ENCODE results near the gene TTC34.

Gene TTC34

DNA sequence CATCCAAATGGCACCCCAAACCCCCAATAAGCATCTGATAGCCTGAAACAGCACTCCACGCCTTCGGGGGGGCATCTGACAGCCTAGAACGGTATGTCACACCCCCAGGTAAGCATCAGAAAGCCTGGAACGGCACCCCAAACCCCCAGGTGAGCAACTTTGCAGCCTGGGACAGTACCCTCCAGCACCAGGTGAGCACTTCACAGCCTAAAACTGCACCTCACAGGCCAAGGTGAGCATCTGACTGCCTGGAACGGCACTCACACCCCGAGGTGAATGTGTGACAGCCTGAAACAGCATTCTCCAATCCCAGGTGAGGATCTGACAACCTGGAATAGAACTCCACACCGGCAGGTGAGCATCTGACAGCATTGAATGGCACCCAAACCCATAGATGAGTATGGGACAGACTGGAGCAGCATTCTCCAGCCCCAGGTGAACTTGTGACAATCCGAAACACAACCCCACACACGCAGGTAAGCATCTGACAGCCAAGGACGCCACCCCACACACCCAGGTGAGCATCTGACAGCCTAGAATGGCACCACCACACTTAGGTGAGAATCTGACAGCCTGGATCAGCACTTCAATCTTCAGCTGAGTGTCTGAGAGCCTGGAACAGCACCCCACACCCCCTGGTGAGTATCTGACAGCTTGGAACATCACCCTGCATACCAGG lies 150.4 kb downstream of the TTC34 start:
- Histone ChIP-seq H3K4me1 (ENCODE audit: control insufficient read depth, insufficient read depth, low read length) (no peaks in the 10 kb centered on the region), H3K4me3 (ENCODE audit: low read length) (no peak overlapping the region), H3K9me3 (ENCODE audit: control insufficient read depth, low read length) (peaks cover 36% of the 10 kb centered on the region), H3K27me3 (replicated peaks; ENCODE audit: control insufficient read depth, insufficient read depth, low read length) (no peaks in the 10 kb centered on the region), H3K9ac (ENCODE audit: low read length) (no peak overlapping the region), H3K36me3 (ENCODE audit: control insufficient read depth, insufficient read depth, low read length, severe bottlenecking) (no peaks in the 10 kb centered on the region)
- no peak for DNase-seq (ENCODE audit: low read depth)

GRCh38 chr1:2646837-2647236 lies 154.7 kb downstream of the TTC34 start:
- no peak overlapping the region for H3K9ac ChIP-seq (ENCODE audit: low read length)
- no peak for DNase-seq (ENCODE audit: low read depth)
- no peaks in the 10 kb centered on the region for H3K36me3 ChIP-seq (ENCODE audit: control insufficient read depth, insufficient read depth, low read length, severe bottlenecking)
- peaks cover 5% of the 10 kb centered on the region for H3K4me1 ChIP-seq (ENCODE audit: control insufficient read depth, insufficient read depth, low read length)
- no peaks in the 10 kb centered on the region for H3K27me3 ChIP-seq (replicated peaks; ENCODE audit: control insufficient read depth, insufficient read depth, low read length)
- H3K9me3 ChIP-seq (ENCODE audit: control insufficient read depth, low read length): peaks cover 23% of the 10 kb centered on the region
- no peak overlapping the region for H3K4me3 ChIP-seq (ENCODE audit: low read length)

GRCh38 chr1:2645776-2646175 lies 155.7 kb downstream of the TTC34 start:
- Histone ChIP-seq H3K9ac (ENCODE audit: low read length) (no peak overlapping the region), H3K4me3 (ENCODE audit: low read length) (no peak overlapping the region), H3K27me3 (replicated peaks; ENCODE audit: control insufficient read depth, insufficient read depth, low read length) (no peaks in the 10 kb centered on the region), H3K36me3 (ENCODE audit: control insufficient read depth, insufficient read depth, low read length, severe bottlenecking) (no peaks in the 10 kb centered on the region), H3K9me3 (ENCODE audit: control insufficient read depth, low read length) (peaks cover 23% of the 10 kb centered on the region), H3K4me1 (ENCODE audit: control insufficient read depth, insufficient read depth, low read length) (peaks cover 6% of the 10 kb centered on the region)
- DNase-seq (ENCODE audit: low read depth): no peak

DNA sequence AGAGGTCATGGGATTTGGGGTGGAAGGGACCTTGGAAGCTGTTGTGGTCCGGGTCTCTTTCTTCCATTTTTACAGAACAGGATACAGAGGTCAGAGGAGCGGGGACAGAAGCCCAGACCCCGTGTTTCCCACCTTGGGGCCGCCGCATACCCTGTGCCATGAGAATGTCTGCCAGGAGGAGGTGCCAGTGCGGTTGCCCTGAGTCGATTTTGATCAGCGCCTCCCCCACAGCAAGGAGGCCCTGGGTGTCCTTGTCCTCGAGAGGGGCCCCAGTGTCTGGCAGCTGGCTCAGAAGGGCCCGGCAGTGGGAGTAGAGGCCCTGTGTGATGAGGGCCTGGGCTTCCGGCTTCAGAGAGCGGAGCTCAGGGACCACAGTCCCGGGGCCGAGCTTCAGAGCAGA lies 156.3 kb downstream of the TTC34 start:
- Histone ChIP-seq H3K4me1 (ENCODE audit: control insufficient read depth, insufficient read depth, low read length) (peaks cover 6% of the 10 kb centered on the region), H3K9me3 (ENCODE audit: control insufficient read depth, low read length) (peaks cover 23% of the 10 kb centered on the region), H3K9ac (ENCODE audit: low read length) (no peak overlapping the region), H3K27me3 (replicated peaks; ENCODE audit: control insufficient read depth, insufficient read depth, low read length) (no peaks in the 10 kb centered on the region), H3K36me3 (ENCODE audit: control insufficient read depth, insufficient read depth, low read length, severe bottlenecking) (no peaks in the 10 kb centered on the region), H3K4me3 (ENCODE audit: low read length) (no peak overlapping the region)
- DNase-seq (ENCODE audit: low read depth): no peak

GRCh38 chr1:2644591-2645101 lies 156.8 kb downstream of the TTC34 start:
- no peaks in the 10 kb centered on the region for H3K27me3 ChIP-seq (replicated peaks; ENCODE audit: control insufficient read depth, insufficient read depth, low read length)
- H3K4me1 ChIP-seq (ENCODE audit: control insufficient read depth, insufficient read depth, low read length): peaks cover 6% of the 10 kb centered on the region
- peaks cover 23% of the 10 kb centered on the region for H3K9me3 ChIP-seq (ENCODE audit: control insufficient read depth, low read length)
- H3K36me3 ChIP-seq (ENCODE audit: control insufficient read depth, insufficient read depth, low read length, severe bottlenecking): no peaks in the 10 kb centered on the region
- no peak overlapping the region for H3K4me3 ChIP-seq (ENCODE audit: low read length)
- no peak overlapping the region for H3K9ac ChIP-seq (ENCODE audit: low read length)
- DNase-seq (ENCODE audit: low read depth): no peak

DNA sequence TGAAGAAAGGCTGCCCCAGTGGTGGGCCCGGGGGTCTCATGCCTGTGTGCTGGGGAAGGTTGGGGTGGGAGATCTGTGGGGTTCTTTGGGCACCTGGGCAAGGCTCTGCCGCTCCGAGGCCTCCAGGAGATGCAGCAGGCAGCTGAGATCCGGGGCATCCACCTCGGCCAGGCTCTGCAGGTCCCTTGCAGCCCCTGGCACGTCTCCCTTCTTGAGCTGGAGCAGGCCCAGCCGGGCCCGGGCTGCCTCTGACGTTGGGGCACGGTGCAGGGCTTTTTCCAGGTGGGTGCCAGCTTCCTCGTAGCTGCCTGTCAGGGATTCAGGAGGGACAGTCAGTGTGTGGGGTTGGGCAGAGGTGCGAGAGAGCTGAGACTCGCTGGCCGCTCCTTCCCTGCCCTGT lies 157.3 kb downstream of the TTC34 start:
- Histone ChIP-seq H3K4me3 (ENCODE audit: low read length) (no peak overlapping the region), H3K36me3 (ENCODE audit: control insufficient read depth, insufficient read depth, low read length, severe bottlenecking) (no peaks in the 10 kb centered on the region), H3K9ac (ENCODE audit: low read length) (no peak overlapping the region), H3K4me1 (ENCODE audit: control insufficient read depth, insufficient read depth, low read length) (peaks cover 6% of the 10 kb centered on the region), H3K9me3 (ENCODE audit: control insufficient read depth, low read length) (peaks cover 23% of the 10 kb centered on the region), H3K27me3 (replicated peaks; ENCODE audit: control insufficient read depth, insufficient read depth, low read length) (no peaks in the 10 kb centered on the region)
- DNase-seq (ENCODE audit: low read depth): no peak

DNA sequence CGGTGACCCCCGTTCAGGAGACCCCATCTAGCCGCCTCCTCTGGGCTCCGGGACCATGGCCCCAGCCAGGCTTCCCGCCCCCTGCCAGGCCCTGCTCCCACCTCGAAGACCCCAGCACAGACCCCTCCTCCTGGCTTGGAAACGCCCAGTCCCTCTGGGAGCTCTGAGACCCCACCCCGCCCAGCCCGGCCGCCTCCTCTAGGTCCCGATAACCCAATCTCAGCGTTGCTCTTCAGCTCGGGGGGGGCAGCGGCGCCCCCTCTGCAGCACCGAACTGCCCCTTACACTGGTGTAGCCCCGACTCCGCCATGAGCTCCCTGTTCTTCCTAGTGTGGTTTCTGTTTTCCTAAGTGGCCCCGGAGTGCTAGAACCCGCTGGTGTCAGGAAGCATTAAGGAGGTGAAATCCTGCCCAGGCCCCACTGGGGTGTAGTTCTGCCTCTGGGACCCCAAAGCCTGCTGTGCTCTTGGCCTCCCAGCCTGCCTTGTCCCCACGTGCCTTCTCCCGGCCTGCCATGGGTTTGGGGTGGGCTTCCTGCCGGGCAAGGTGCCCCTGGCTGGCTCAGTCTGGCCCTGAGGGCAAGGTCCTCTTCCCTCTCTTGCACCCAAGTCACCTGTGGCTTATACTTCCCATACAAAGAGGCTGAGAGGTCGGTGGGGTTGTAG lies 157.9 kb downstream of the TTC34 start:
- peak overlapping the region; percentile 89 for H3K4me3 ChIP-seq (ENCODE audit: low read length)
- peaks cover 6% of the 10 kb centered on the region for H3K4me1 ChIP-seq (ENCODE audit: control insufficient read depth, insufficient read depth, low read length)
- H3K9me3 ChIP-seq (ENCODE audit: control insufficient read depth, low read length): peaks cover 21% of the 10 kb centered on the region
- H3K27me3 ChIP-seq (replicated peaks; ENCODE audit: control insufficient read depth, insufficient read depth, low read length): peaks cover 6% of the 10 kb centered on the region
- no peak for DNase-seq (ENCODE audit: low read depth)
- peak overlapping the region; percentile 93 for H3K9ac ChIP-seq (ENCODE audit: low read length)
- H3K36me3 ChIP-seq (ENCODE audit: control insufficient read depth, insufficient read depth, low read length, severe bottlenecking): no peaks in the 10 kb centered on the region

DNA sequence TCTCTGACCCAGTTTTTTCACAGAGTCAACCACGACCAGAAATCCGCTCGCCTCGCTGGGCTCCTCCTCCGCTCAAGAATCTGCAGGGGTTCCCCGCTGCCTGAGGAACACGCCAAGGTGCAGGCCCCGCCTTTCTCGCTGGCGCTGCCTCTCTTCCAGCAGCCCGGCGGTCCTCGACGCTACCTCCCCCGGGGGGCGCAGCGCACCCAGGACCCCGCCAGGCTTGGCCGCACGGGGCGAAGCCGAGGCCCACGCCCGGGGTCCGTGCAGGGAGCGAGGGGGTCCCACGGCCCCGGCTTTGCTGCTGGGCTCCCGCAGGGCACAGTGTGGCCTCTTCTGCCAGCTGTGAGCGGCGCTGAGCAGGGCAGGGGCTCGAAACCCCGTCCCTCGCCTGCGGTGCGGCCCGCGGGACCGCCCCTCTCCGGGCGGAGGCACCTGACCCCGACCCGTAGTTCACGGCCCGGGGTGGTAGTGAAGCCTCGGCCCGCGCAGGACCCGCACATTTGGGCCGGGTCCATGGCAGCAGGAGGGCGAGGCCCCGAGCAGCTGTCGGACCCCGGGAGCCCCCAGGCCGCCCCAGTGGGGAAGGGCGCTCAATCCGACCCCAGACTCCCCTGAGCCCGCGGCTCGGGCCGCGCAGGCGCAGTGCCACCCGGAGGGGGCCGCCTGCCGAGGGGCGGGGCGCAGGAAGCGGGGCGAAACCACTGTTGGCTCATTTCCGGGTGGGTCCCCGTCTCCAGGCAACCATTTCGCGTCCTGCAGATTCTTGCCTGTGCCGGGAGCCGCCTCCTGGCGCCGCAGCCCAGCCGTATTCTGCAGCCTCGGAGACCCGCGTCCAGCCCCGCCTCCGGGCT lies 158.7 kb downstream of the TTC34 start:
- Histone ChIP-seq H3K9ac (ENCODE audit: low read length) (peak overlapping the region; percentile 93), H3K36me3 (ENCODE audit: control insufficient read depth, insufficient read depth, low read length, severe bottlenecking) (no peaks in the 10 kb centered on the region), H3K4me1 (ENCODE audit: control insufficient read depth, insufficient read depth, low read length) (peaks cover 6% of the 10 kb centered on the region), H3K4me3 (ENCODE audit: low read length) (peak overlapping the region; percentile 89), H3K9me3 (ENCODE audit: control insufficient read depth, low read length) (peaks cover 13% of the 10 kb centered on the region), H3K27me3 (replicated peaks; ENCODE audit: control insufficient read depth, insufficient read depth, low read length) (peaks cover 14% of the 10 kb centered on the region)
- peak; percentile 96 for DNase-seq (ENCODE audit: low read depth)

- peak overlapping the region; percentile 89 for H3K4me3 ChIP-seq (ENCODE audit: low read length)
- peaks cover 6% of the 10 kb centered on the region for H3K4me1 ChIP-seq (ENCODE audit: control insufficient read depth, insufficient read depth, low read length)
- H3K9me3 ChIP-seq (ENCODE audit: control insufficient read depth, low read length): peaks cover 10% of the 10 kb centered on the region
- peaks cover 17% of the 10 kb centered on the region for H3K27me3 ChIP-seq (replicated peaks; ENCODE audit: control insufficient read depth, insufficient read depth, low read length)
- H3K36me3 ChIP-seq (ENCODE audit: control insufficient read depth, insufficient read depth, low read length, severe bottlenecking): no peaks in the 10 kb centered on the region
- peak overlapping the region; percentile 93 for H3K9ac ChIP-seq (ENCODE audit: low read length)
- no peak for DNase-seq (ENCODE audit: low read depth)
Observed at GRCh38 chr1:2642131-2642559, 159.3 kb downstream of the TTC34 start.

- H3K4me3 ChIP-seq (ENCODE audit: low read length): peak overlapping the region; percentile 89
- peaks cover 10% of the 10 kb centered on the region for H3K9me3 ChIP-seq (ENCODE audit: control insufficient read depth, low read length)
- H3K36me3 ChIP-seq (ENCODE audit: control insufficient read depth, insufficient read depth, low read length, severe bottlenecking): no peaks in the 10 kb centered on the region
- H3K9ac ChIP-seq (ENCODE audit: low read length): peak overlapping the region; percentile 93
- peaks cover 6% of the 10 kb centered on the region for H3K4me1 ChIP-seq (ENCODE audit: control insufficient read depth, insufficient read depth, low read length)
- DNase-seq (ENCODE audit: low read depth): no peak
- peaks cover 18% of the 10 kb centered on the region for H3K27me3 ChIP-seq (replicated peaks; ENCODE audit: control insufficient read depth, insufficient read depth, low read length)
Observed at GRCh38 chr1:2641381-2642130, 159.9 kb downstream of the TTC34 start.
